Measurements from ENCODE around the gene CD82. TPM values are rescaled to one million over a fixed set of nuclear protein-coding genes. Genes with fewer than 3 reads are reported as not detected.

The CD82 gene
- total RNA-seq, 1 experiment from 2014 or later = 30.7 TPM

- Histone ChIP-seq H3K27ac (no peak overlapping the region), H4K20me1 (ENCODE audit: insufficient read depth) (0 out of 2 replicates have a peak, but pooled peaks cover 5% of the 10 kb centered on the region), H3K4me3 (no peak overlapping the region), H3K4me2 (no peak overlapping the region), H2AFZ (no peak overlapping the region), H3K9me3 (ENCODE audit: insufficient read depth, low read depth) (no peaks in the 10 kb centered on the region), H3K27me3 (ENCODE audit: insufficient read depth, low read depth) (no peaks in the 10 kb centered on the region), H3K79me2 (ENCODE audit: low read depth) (no peaks in the 10 kb centered on the region), H3K9me2 (ENCODE audit: insufficient read depth) (no peaks in the 10 kb centered on the region), H3F3A (ENCODE audit: insufficient read depth, low read depth) (peaks cover 10% of the 10 kb centered on the region; the same call in 1 of the 2 replicates), H3K4me1 (replicated peaks; ENCODE audit: insufficient read depth) (peaks cover 11% of the 10 kb centered on the region), H3K36me3 (ENCODE audit: low read depth) (no peaks in the 10 kb centered on the region)
- POLR2A ChIA-PET (ENCODE audit: unreplicated experiment) = interaction anchor here (0.6 kb wide), 1 partner anchor 173 kb away, joined by 4 read pairs; no protein-coding TSS in a partner anchor
- no peak for DNase-seq
- CTCF ChIA-PET = interaction anchor here (0.7 kb wide), 1 partner anchor 659 kb away, joined by 3 read pairs; no protein-coding TSS in a partner anchor
- BruUV-seq (replicated peaks) = no TSS peak
- TF ChIP-seq, protein P1, sequence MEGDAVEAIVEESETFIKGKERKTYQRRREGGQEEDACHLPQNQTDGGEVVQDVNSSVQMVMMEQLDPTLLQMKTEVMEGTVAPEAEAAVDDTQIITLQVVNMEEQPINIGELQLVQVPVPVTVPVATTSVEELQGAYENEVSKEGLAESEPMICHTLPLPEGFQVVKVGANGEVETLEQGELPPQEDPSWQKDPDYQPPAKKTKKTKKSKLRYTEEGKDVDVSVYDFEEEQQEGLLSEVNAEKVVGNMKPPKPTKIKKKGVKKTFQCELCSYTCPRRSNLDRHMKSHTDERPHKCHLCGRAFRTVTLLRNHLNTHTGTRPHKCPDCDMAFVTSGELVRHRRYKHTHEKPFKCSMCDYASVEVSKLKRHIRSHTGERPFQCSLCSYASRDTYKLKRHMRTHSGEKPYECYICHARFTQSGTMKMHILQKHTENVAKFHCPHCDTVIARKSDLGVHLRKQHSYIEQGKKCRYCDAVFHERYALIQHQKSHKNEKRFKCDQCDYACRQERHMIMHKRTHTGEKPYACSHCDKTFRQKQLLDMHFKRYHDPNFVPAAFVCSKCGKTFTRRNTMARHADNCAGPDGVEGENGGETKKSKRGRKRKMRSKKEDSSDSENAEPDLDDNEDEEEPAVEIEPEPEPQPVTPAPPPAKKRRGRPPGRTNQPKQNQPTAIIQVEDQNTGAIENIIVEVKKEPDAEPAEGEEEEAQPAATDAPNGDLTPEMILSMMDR (conservative IDR thresholded peaks at IDR 0.05) = no peak
- no peak for TF ChIP-seq EZH2 (IDR thresholded peaks at IDR 0.05; ENCODE audit: low read depth)
- intact Hi-C loops (cut with micrococcal nuclease; ENCODE audit: unreplicated experiment) = loop anchor here (10.0 kb wide), 1 partner anchor 639 kb away; no protein-coding TSS in a partner anchor
Observed at GRCh38 chr11:44563711-44564110, 1.8 kb upstream of the CD82 start.

- peaks cover 10% of the 10 kb centered on the region; the same call in 1 of the 2 replicates for H3F3A ChIP-seq (ENCODE audit: insufficient read depth, low read depth)
- TF ChIP-seq, protein P1 (conservative IDR thresholded peaks at IDR 0.05) = no peak
- TF ChIP-seq EZH2 (IDR thresholded peaks at IDR 0.05; ENCODE audit: low read depth) = no peak
- ChIA-PET CTCF (interaction anchor here (1.2 kb wide), 1 partner anchor 8 kb away, joined by 10 read pairs; no protein-coding TSS in a partner anchor), POLR2A (ENCODE audit: unreplicated experiment) (interaction anchor here (0.5 to 0.8 kb wide), 3 partner anchors 48 to 394 kb away, joined by 3 to 5 read pairs (median 4); no protein-coding TSS in a partner anchor)
- intact Hi-C loops (cut with micrococcal nuclease; ENCODE audit: unreplicated experiment) = loop anchor here (10.0 kb wide), 1 partner anchor 639 kb away; no protein-coding TSS in a partner anchor
- H3K27me3 ChIP-seq (ENCODE audit: insufficient read depth, low read depth) = no peaks in the 10 kb centered on the region
- 0 out of 2 replicates have a peak, but pooled peaks cover 5% of the 10 kb centered on the region for H4K20me1 ChIP-seq (ENCODE audit: insufficient read depth)
- peak overlapping the region; percentile 75 for H3K27ac ChIP-seq
- H3K4me1 ChIP-seq (replicated peaks; ENCODE audit: insufficient read depth) = peaks cover 14% of the 10 kb centered on the region
- no peaks in the 10 kb centered on the region for H3K9me2 ChIP-seq (ENCODE audit: insufficient read depth)
- H3K79me2 ChIP-seq (ENCODE audit: low read depth) = no peaks in the 10 kb centered on the region
- H3K9me3 ChIP-seq (ENCODE audit: insufficient read depth, low read depth) = no peaks in the 10 kb centered on the region
- H3K4me3 ChIP-seq = peak overlapping the region; percentile 58; the same call in 1 of the 2 replicates
- no TSS peak for BruUV-seq (replicated peaks)
- DNase-seq = no peak
- H3K36me3 ChIP-seq (ENCODE audit: low read depth) = no peaks in the 10 kb centered on the region
- H2AFZ ChIP-seq = peak overlapping the region; percentile 79; the same call in 1 of the 2 replicates
- H3K4me2 ChIP-seq = peak overlapping the region; percentile 81
Observed at GRCh38 chr11:44564166-44564565, 1.3 kb upstream of the CD82 start.

DNA sequence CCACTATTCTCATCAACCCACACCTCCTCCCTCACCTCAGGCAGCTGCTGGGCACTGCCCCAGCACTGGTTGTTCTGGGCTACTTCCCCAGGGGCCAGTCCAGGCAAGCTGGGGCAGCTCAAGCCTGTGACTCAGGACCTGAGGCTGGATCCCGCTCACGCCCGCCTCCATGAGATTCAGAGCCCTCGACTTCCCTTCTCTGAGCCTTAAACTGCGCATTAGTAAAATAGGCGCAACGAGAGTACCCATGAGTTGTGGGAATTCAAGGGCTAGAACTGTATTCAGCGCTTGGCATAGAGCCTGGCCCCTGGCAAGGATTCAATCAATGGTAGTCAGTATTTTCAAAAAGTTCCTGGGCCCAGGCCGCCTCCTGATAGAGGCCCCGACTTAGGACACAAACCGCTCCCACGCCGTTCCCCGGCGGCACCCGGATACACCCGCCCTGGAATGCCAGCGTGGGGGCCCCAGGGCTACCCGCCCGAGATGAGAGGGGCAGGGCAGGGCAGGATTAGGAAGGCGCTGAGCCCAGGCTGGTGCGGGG lies 723 bp upstream of the CD82 start:
- H3K27me3 ChIP-seq (ENCODE audit: insufficient read depth, low read depth) = no peaks in the 10 kb centered on the region
- BruUV-seq (replicated peaks) = no TSS peak
- ChIA-PET POLR2A (ENCODE audit: unreplicated experiment) (interaction anchor here (0.5 to 0.9 kb wide), 4 partner anchors 10 to 394 kb away, joined by 3 to 10 read pairs (median 5); no protein-coding TSS in a partner anchor), CTCF (interaction anchor here (1.2 kb wide), 2 partner anchors 8 to 53 kb away, joined by 7 to 10 read pairs; no protein-coding TSS in a partner anchor)
- H4K20me1 ChIP-seq (ENCODE audit: insufficient read depth) = 0 out of 2 replicates have a peak, but pooled peaks cover 5% of the 10 kb centered on the region
- H3K4me3 ChIP-seq = peak overlapping the region; percentile 58
- H2AFZ ChIP-seq = peak overlapping the region; percentile 79
- TF ChIP-seq, protein P1 (conservative IDR thresholded peaks at IDR 0.05) = no peak
- no peak for TF ChIP-seq EZH2 (IDR thresholded peaks at IDR 0.05; ENCODE audit: low read depth)
- peak overlapping the region; percentile 81 for H3K4me2 ChIP-seq
- no peaks in the 10 kb centered on the region for H3K79me2 ChIP-seq (ENCODE audit: low read depth)
- peak; percentile 76 for DNase-seq
- H3K4me1 ChIP-seq (replicated peaks; ENCODE audit: insufficient read depth) = peaks cover 14% of the 10 kb centered on the region
- H3K27ac ChIP-seq = peak overlapping the region; percentile 75
- no peaks in the 10 kb centered on the region for H3K36me3 ChIP-seq (ENCODE audit: low read depth)
- H3F3A ChIP-seq (ENCODE audit: insufficient read depth, low read depth) = peaks cover 10% of the 10 kb centered on the region; the same call in 1 of the 2 replicates
- intact Hi-C loops (cut with micrococcal nuclease; ENCODE audit: unreplicated experiment) = loop anchor here (1.0 to 10.0 kb wide), 2 partner anchors 20 to 640 kb away; no protein-coding TSS in a partner anchor
- H3K9me2 ChIP-seq (ENCODE audit: insufficient read depth) = no peaks in the 10 kb centered on the region
- H3K9me3 ChIP-seq (ENCODE audit: insufficient read depth, low read depth) = no peaks in the 10 kb centered on the region
